Lower lobe of right lung (tissue), 2 donors: Measurements from ENCODE around the gene PSMD8. TPM values are rescaled to one million over a fixed set of nuclear protein-coding genes. Genes with fewer than 3 reads are reported as not detected.
A peak's percentile ranks its signal among the peaks of the same experiment; 100 is the strongest.

Experiments used
- ATAC-seq, 2 donors: fragments of 200-7000 bp; cut with Tn5 transposase; one replicate each; pipeline ENCODE4 v1.9.1; 2020 to 2022; ENCODE audit warnings: mild to moderate bottlenecking in 2 of 2, moderate library complexity in 2 of 2
- DNase-seq: peaks from one replicate; pipeline ENCODE4 v3.0.0-alpha.2; 2020
- H3K27ac ChIP-seq: fragments of 200-600 bp; one replicate; pipeline ENCODE4 v1.8.0; 2022
- H3K27me3 ChIP-seq: fragments of 200-600 bp; one replicate; pipeline ENCODE4 v1.8.0; 2022; ENCODE audit warnings: low read depth
- H3K36me3 ChIP-seq: fragments of 200-600 bp; one replicate; pipeline ENCODE4 v1.8.0; 2022; ENCODE audit warnings: mild to moderate bottlenecking
- H3K4me1 ChIP-seq: fragments of 200-600 bp; one replicate; pipeline ENCODE4 v1.8.0; 2022
- H3K4me3 ChIP-seq: fragments of 200-600 bp; one replicate; pipeline ENCODE4 v1.8.0; 2022; ENCODE audit warnings: mild to moderate bottlenecking
- H3K9me3 ChIP-seq: fragments of 200-600 bp; one replicate; pipeline ENCODE4 v1.8.0; 2022
- intact Hi-C: fragments of 100-400 bp; cut with DNase I; formaldehyde crosslinking; loops from one replicate; pipeline ENCODE4 v1.11.0; 2022
- total RNA-seq: library from RNA; stranded (reverse); fragmentation: NEBNext Ultra II Directional; extraction: Animal tissue kit (Norgen Biotek cat#: 25700); gene quantifications from one replicate; pipeline ENCODE4 v1.2.1, GENCODE V29; 2021
- TF ChIP-seq, protein P1 (sequence below): fragments of 200-600 bp; IDR thresholded peaks from one replicate; pipeline ENCODE4 v1.8.0; 2022; ENCODE audit warnings: antibody characterized with exemption, mild to moderate bottlenecking
- donor health status: DM: no; HTN: yes; CAD: no; lungs with severe emphysema.

The PSMD8 gene
- total RNA-seq, 1 donor from 2014 or later: 113 TPM

DNA sequence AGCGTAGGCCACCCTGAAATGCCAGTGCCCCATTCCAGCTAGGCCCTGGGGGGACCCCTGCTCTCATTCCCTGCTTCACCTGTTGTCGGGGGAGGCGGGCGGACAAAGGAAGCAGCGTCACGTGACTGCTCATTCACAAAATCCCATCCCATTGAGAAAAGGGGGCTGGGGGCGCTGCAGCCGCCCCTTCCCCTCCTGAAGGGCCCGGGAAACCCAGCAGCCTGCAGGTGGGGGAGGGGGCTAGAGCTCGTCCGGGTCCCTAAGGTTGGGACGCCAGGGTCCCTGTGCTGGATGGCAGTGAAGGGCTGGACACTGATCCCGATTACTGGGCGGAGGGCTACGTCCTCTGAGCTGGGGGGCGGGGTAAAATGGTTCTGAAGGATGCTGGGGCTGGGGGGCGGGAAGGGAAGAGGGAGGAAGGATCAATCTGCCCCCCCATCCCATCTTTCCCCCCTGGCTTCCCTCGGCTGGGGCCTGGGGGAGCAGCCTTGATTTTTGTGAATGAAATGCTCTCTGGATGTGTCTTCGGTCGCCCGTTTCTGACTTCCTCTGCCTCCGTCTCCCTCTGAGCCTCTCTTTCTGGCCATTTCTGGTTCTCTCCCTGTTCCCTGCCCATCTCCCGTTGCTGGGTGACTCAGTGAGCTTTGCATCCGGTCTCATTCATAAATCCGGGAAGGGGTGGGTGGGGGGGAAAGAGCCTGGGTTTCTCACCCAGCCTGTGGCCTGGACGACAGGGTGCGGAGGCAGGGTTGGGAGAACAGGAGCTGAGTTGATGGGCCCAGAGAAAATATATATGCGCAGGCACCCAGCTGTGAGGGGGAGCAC is 14.9 kb downstream of the PSMD8 start:
- intact Hi-C loops: no loop called here
- peak overlapping the region; percentile 62 for H3K4me3 ChIP-seq

DNA sequence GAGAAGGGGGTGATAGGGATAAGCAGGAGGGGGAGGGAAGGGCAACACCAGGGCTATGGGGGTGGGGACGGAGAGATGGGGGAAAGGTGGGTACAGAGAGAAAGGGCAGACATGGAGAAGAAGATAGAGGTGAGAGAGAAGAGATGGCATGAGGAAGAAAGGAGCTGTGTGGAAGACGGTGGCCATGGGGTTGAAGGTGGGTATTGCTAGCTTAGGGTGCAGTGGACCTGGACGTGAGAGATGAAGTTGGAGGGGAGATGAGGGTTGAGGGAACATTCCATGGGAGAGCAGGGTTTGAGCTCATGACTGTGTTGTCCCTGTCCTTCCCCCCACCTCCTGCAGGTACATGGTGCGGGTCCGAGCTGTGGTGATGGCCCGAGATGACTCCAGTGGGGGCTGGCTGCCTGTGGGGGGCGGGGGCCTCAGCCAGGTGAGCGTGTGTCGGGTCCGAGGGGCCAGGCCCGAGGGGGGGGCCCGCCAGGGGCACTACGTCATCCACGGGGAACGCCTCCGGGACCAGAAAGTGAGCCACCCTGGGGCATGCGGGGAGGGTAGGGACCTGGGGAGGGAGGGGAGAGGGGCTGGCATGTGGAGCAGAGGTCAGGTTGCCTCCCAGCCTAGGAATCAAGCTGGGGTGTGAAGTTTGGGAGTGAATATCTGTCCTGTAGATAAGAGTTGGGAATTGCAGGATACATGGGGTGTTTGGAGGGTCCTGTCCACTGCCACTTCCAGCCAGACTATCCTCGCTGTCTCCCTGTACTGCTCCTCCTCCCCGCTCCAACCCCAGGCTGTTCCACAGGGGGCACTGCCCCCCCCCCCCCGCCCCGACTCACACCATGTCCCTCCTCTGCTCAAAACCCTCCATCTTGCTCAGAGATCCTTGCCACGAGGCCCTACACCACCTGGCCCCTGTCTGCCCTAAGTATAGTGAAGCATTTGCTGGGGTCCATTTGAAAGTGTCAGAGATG is 15.9 kb downstream of the PSMD8 start:
- DNase-seq (no peak), ATAC-seq (no peak)
- Histone ChIP-seq H3K36me3 (no peaks in the 10 kb centered on the region), H3K4me3 (no peak overlapping the region), H3K4me1 (peaks cover 32% of the 10 kb centered on the region), H3K9me3 (no peaks in the 10 kb centered on the region), H3K27me3 (peaks cover 16% of the 10 kb centered on the region), H3K27ac (no peak overlapping the region)
- intact Hi-C loops: no loop called here
- TF ChIP-seq, protein P1, sequence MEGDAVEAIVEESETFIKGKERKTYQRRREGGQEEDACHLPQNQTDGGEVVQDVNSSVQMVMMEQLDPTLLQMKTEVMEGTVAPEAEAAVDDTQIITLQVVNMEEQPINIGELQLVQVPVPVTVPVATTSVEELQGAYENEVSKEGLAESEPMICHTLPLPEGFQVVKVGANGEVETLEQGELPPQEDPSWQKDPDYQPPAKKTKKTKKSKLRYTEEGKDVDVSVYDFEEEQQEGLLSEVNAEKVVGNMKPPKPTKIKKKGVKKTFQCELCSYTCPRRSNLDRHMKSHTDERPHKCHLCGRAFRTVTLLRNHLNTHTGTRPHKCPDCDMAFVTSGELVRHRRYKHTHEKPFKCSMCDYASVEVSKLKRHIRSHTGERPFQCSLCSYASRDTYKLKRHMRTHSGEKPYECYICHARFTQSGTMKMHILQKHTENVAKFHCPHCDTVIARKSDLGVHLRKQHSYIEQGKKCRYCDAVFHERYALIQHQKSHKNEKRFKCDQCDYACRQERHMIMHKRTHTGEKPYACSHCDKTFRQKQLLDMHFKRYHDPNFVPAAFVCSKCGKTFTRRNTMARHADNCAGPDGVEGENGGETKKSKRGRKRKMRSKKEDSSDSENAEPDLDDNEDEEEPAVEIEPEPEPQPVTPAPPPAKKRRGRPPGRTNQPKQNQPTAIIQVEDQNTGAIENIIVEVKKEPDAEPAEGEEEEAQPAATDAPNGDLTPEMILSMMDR: no peak

More for the DNA sequence above, 14.9 kb downstream of the PSMD8 start:
- no peak for DNase-seq
- Histone ChIP-seq H3K4me1 (peaks cover 32% of the 10 kb centered on the region), H3K36me3 (no peaks in the 10 kb centered on the region), H3K9me3 (no peaks in the 10 kb centered on the region), H3K27ac (no peak overlapping the region), H3K27me3 (peaks cover 15% of the 10 kb centered on the region)
- ATAC-seq: no peak
- TF ChIP-seq, protein P1: no peak

DNA sequence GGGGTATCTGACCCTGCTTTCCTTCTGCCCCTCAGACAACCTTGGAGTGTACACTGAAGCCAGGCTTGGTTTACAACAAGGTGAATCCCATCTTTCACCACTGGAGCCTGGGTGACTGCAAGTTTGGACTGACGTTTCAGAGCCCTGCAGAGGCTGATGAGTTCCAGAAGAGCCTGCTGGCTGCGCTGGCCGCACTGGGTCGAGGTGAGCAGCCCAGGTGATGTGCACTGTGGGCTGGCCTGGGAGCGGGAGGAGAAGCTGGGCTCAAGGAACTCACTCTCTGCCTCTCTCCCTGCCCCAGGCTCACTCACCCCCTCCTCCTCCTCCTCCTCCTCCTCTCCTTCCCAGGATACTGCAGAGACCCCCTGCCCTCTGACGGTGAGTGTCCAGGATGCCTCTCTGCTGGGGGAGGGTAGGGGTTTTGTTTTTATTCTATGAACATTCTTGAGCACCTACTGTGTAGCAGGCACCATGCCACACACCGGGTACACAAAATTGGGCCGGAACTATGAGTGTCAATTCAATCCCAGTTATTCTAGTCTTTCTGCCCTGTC is 17.6 kb downstream of the PSMD8 start:
- no peak for DNase-seq
- H3K9me3 ChIP-seq: no peaks in the 10 kb centered on the region
- TF ChIP-seq, protein P1: no peak
- ATAC-seq: no peak
- H3K27me3 ChIP-seq: peaks cover 30% of the 10 kb centered on the region
- no peaks in the 10 kb centered on the region for H3K36me3 ChIP-seq
- peaks cover 22% of the 10 kb centered on the region for H3K4me1 ChIP-seq
- H3K4me3 ChIP-seq: no peak overlapping the region
- no peak overlapping the region for H3K27ac ChIP-seq
- intact Hi-C loops: no loop called here

DNA sequence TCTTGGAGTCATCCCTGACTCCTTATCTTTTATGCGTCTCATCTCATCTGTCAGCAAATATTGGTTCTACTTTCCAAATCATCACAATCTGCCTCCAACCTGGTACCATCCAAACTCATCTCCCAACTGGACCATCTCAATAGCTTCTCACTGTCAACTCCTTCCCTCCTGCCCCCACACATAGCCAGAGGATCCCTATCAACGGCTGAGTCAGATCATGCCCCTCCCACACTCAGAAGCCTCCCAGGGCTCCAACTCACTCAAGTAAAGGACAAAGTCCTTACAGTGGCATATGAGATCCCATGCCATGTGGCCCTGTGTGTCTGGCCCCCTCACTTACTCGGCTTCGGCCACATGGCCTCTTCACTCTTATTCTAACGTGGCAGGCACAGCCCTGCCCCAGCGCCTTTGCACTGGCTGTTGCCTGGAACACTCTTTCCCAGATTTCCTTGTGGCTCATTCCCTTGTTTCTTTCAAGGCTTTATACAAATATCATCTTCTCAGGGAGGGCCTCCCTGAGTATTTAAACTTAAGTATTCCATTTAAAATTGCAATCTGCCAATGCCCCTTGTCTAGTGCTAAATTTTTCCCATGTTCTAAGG is 18.4 kb downstream of the PSMD8 start:
- peaks cover 14% of the 10 kb centered on the region for H3K4me1 ChIP-seq
- no peaks in the 10 kb centered on the region for H3K36me3 ChIP-seq
- TF ChIP-seq, protein P1: no peak
- H3K27me3 ChIP-seq: peaks cover 38% of the 10 kb centered on the region
- no peak for ATAC-seq
- no peak for DNase-seq
- H3K9me3 ChIP-seq: no peaks in the 10 kb centered on the region
- H3K4me3 ChIP-seq: no peak overlapping the region
- intact Hi-C loops: no loop called here
- H3K27ac ChIP-seq: no peak overlapping the region

DNA sequence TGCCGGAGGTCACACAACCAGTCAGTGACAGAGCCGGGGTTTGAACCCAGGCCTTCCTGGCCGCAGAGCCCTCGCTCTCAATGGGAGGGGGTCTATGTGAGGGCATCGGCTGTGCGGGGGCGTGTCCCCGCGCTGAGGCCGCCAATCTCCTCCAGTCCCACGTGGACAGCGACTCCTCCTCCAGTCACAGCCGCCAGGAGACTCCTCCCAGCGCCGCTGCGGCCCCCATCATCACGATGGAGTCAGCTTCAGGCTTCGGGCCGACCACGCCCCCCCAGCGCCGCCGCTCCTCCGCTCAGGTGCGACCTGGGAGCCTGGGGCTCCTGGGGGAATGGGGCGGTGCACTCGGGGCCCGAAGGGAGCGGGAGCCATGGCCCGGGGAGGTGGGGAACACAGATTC is 20.1 kb downstream of the PSMD8 start:
- DNase-seq (no peak), ATAC-seq (peak in 1 of 2 donors; percentile 33)
- H3K36me3 ChIP-seq: no peaks in the 10 kb centered on the region
- no peaks in the 10 kb centered on the region for H3K9me3 ChIP-seq
- intact Hi-C loops: no loop called here
- H3K4me3 ChIP-seq: peak overlapping the region; percentile 2
- peaks cover under 1% of the 10 kb centered on the region for H3K4me1 ChIP-seq
- peaks cover 54% of the 10 kb centered on the region for H3K27me3 ChIP-seq
- TF ChIP-seq, protein P1: no peak
- no peak overlapping the region for H3K27ac ChIP-seq
